Gastroesophageal sphincter (tissue), 3 donors: ENCODE measurements around the gene MLLT3.

Experiments
- CTCF ChIP-seq, 4 experiments: fragments of 200-600 bp in 2 of 4; fragments of 450-650 bp in 2 of 4; sonication (generic) in 1 of 4; IDR thresholded peaks; one replicate each; pipeline ENCODE4 v1.5.1; 2017 to 2019; ENCODE audit warnings: antibody characterized with exemption in 4 of 4, mild to moderate bottlenecking in 2 of 4, moderate library complexity in 2 of 4
- POLR2A ChIP-seq, 2 donors: fragments of 450-650 bp; IDR thresholded peaks; one replicate each; pipeline ENCODE4 v1.6.1; 2017; ENCODE audit warnings: antibody characterized with exemption in 2 of 2, mild to moderate bottlenecking in 2 of 2, moderate library complexity in 1 of 2
- POLR2AphosphoS5 ChIP-seq: sonication (generic); formaldehyde crosslinking; IDR thresholded peaks from one replicate; pipeline ENCODE4 v1.6.1; 2017; ENCODE audit warnings: antibody characterized with exemption

- no peak for TF ChIP-seq POLR2A (IDR thresholded peaks at IDR 0.05)
- TF ChIP-seq CTCF (IDR thresholded peaks at IDR 0.05), result no peak
- TF ChIP-seq POLR2AphosphoS5, result no peak
Observed at GRCh38 chr9:20363233-20363632, 259.1 kb downstream of the MLLT3 start.
